Amygdala (tissue), 56 donors: ENCODE data around the gene GPR68.
"Not testable (repeated sequence)": the region's sequence is repeated elsewhere in the genome, so short reads cannot be mapped to it uniquely, and the experiment has no call there.

Source experiments
- DNase-seq, 56 donors: peaks; one replicate each; lab custom pipeline; 2025; lab: John Stamatoyannopoulos, UW

Gene GPR68

DNA sequence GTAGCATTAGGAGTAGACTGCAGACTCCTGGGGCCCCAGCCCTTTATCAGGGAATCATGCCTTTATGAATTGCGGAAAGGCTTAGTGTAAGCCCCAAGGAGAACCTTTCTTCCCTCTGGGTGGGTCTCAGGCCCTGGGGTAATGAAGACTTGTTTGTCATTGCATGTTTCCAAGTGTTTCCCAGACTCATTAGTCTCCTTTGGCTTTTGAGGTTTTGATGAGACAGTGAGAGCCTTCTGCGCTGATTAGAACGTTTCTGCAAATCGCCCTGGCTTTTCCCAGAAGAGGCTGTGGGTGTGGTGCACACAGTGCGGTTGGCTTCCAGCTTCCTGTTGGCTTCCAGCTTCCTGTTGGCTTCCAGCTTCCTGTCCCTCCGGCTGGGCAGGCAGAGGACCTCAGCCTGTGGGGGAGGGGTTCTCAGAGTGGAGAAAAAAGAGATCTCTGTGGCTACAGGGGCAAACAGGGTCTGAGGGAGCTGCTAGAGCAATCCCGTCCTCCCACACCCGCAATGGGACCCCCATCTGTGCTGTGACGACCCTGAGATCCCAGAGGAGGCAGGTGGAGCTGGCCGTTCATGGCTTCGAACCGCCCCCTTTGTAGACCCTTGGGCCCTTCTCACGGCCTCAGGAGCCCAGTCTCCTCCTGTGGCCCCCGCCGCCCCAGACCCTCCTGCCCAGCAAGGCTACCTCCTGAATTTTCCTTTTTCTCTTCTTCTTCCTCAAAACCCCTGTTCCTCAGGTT is 42.1 kb downstream of the GPR68 start:
- DNase-seq, result no peak

DNA sequence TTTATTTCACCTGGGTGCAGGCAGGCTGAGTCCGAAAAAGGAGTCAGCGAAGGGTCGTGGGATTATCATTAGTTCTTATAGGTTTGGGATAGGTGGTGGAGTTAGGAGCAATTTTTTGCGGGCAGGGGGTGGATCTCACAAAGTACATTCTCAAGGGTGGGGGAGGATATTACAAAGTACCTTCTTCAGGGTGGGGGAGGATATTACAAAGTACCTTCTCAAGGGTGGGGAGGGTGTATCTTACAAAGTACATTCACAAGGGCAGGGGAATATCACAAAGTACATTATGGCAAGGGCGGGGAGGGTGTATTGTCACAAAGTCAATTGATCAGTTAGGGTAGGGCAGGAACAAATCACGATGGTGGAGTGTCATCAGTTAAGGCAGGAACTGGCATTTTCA is 43.7 kb downstream of the GPR68 start:
- DNase-seq, result not testable (repeated sequence)

DNA sequence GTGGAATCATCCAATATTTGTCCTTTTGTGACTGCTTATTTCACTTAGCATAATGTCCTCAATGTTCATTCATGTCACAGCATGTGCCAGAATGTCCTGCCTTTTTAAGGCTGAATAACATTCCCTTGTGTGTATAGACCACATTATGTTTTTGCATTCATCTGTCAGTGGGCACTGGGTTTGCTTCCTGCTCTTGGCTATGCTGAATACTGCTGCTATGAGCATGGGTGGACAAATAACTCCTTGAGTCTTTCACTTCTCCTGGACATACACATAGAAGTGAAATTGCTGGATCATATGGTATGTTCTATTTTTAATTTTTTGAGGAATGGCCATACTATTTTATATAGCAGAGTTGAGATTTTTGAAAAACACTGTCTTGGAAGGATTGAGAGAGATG is 46.9 kb downstream of the GPR68 start:
- DNase-seq, result no peak

DNA sequence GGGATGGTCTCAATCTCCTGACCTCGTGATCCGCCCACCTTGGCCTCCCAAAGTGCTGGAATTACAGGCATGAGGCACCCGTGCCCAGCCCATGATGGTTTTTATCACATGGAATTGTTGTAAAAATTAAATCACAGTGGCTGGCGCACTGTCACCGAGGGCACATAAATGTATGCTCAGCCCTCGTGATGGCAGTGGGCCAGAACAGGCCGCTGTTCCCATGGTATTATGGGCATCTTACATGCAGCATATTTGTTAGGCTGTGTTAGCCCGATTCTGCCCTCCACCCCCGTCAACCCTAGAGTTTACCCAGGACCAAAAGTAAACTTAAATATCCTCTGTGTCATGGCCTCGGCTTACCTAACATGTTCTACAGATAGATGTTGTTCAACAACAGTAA is 48.6 kb downstream of the GPR68 start:
- DNase-seq, result no peak

DNA sequence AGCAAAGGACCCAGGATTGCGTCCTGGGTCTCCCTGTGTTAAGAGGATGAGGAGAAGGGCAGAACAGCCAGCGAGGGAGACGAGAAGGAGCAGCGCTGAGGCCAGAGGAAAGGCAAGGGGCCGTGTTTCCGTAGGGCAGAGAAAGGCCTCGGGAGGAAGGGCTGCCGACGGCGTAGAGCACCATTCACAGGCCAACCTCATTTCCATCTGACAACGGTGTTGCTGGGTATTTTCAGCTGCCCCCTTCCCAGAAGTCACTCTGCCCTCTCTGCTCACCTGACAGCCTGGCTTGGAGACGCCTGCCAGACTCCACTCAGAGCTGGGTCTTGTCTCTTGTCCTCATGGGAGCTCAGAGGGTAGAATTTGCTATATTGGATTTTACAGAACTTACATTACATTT is 51.4 kb downstream of the GPR68 start:
- DNase-seq, result no peak

DNA sequence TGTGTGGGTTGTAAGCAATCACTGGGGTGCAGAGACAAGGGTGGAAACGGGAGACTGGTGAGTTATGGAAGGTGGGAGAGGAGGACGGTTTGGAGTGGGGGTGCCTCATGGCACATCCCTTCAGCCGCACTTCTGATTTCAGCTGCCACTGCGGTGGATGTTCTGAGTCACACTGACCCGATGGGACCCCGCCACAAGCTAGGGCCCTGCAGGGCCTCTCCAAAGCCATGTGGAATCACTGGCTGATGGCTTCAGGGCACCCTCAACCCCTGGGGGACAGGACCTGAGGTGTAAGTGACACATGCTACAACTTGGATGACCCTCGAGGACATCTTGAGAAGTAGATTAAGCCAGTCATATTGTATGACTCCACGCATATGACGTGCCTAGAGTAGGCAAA is 53.7 kb downstream of the GPR68 start:
- DNase-seq, result no peak

DNA sequence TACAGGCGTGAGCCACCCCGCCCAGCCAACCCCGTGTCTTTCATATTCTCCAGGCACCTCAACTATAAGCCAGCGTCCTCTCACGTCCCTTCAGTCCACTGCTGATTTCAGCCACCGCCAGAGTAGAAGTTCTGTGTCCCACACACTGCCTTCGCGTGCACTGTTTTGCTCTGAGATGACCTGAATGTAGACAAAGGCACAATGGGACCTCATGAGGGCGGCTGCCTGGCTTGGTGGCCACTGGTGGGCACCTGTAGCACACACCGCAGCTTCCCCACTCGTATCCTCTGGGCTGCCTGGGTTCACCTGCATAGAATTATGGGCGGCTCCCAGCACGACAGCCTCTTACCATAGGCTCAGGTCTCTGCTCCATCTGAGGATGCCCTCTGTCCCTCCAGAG is 57.2 kb downstream of the GPR68 start:
- no peak for DNase-seq

DNA sequence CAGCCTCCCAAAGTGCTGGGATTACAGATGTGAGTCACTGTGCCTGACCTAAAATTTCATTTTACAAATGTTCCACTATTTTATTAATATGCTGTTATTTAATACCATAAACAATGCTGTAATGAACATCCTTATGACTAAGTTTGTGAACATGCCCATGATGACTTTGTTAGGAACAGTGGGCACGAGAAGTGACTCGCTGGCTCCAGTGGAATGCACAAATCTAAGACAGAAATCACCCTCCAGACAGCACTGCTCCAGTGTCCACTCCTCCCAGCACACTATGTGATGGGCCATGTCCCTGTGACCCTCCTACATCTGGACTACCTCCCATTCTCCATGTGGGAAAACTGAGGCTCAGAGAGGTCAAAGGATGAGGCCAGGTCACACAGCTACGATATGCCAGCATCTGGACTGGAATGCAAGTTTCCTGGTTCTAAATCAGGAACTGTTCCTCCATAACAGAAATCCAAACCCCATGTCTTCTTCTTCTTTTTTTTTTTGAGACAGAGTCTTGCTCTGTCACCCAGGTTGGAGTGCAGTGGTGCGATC is 57.9 kb downstream of the GPR68 start:
- DNase-seq, result no peak

DNA sequence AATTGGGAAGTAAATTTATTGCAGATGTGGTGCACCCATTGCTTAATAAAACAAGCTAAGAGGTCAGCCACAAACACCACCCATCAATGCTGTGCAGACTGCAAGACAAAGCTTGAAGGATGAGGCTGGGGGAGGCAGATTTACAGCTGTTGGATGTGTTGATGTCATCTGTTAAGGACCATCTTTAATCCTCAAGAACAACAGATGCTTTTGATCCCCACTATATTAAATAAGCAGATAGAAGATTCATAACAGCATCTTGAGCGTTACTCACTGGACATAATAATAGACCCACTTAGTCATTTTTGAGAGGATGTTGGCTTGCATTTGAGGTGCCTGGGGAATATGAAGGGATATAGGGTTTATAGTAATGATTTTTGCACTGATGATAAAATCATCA is 58.8 kb downstream of the GPR68 start:
- no peak for DNase-seq

DNA sequence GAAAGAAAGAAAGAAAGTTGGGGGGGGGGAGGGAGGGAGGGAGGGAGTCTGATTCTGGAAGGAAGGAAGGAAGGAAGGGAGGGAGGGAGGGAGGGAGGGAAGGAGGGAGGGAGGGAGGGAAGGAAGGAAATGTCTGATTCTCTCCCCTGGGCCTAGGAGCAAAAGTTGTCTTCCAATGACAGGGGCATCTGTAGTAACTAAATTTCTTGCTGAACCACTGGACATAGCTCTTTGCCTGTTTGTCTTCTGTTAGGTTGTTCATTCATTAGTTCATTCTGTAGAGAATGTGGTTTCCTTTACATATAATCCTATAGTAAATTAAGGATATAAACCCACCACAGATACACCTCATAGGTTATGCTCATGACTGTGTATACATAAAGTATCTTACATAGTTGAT is 59.9 kb downstream of the GPR68 start:
- DNase-seq, result no peak

DNA sequence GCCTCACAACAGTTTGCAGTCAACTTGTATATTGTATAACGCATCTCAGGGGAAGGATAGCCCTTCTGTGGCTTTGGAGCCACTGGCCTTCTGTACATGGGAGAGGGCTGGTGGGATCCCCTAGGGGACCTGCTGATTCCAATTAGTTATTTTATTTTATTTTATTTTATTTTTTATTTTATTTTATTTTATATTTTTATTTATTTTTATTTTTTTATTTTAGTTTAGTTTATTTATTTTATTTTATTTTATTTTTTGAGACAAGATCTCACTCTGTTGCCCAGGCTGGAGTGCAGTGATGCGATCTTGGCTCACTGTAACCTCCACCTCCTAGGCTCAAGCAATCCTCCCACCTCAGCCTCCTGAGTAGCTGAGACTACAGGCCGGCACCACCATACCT is 61.8 kb downstream of the GPR68 start:
- not testable (repeated sequence) for DNase-seq
